ENCODE measurements around the gene PDPR. TPM values are rescaled to one million over a fixed set of nuclear protein-coding genes. Genes with fewer than 3 reads are reported as not detected.

The PDPR gene
- total and polyA plus RNA-seq, 2 donors (not counting 3 experiments of a cell fraction or from before 2014, with no cell fraction given): 26.4 to 29.9 TPM

GRCh38 chr16:70159355-70160348, 45.5 kb downstream of the PDPR start:
- TF ChIP-seq JUN (IDR thresholded peaks at IDR 0.05; ENCODE audit: borderline replicate concordance, insufficient read depth, insufficient read length, low read depth) (no peak), EZH2 (IDR thresholded peaks at IDR 0.05; ENCODE audit: borderline replicate concordance, low read depth, low read length, severe bottlenecking) (no peak), MYC (IDR thresholded peaks at IDR 0.05; ENCODE audit: low read depth, low read length) (no peak), FOS (IDR thresholded peaks at IDR 0.05; ENCODE audit: borderline replicate concordance, insufficient read depth, low read length) (no peak), POLR2A (IDR thresholded peaks at IDR 0.05; ENCODE audit: low read depth, low read length) (no peak), POLR2AphosphoS5 (IDR thresholded peaks at IDR 0.05; ENCODE audit: insufficient read depth, low read depth, low read length) (no peak)
- Histone ChIP-seq H2AFZ (ENCODE audit: low read depth, low read length) (no peak overlapping the region), H3K27ac (ENCODE audit: insufficient read depth, low read depth, low read length) (no peak overlapping the region), H3K9me3 (replicated peaks; ENCODE audit: control insufficient read depth, insufficient read depth, low read length) (no peaks in the 10 kb centered on the region), H3K4me2 (ENCODE audit: insufficient read depth, low read length) (no peak overlapping the region), H3K9ac (replicated peaks; ENCODE audit: extremely low read depth, insufficient read depth, low read length) (no peak overlapping the region), H4K20me1 (replicated peaks; ENCODE audit: control insufficient read depth, extremely low read depth, insufficient read depth, low read length) (no peaks in the 10 kb centered on the region), H3K4me1 (ENCODE audit: control insufficient read depth, extremely low read depth, insufficient read depth, low read length) (peaks cover 9% of the 10 kb centered on the region), H3K27me3 (ENCODE audit: control insufficient read depth in 2 of 2, insufficient read depth in 2 of 2, low read length in 2 of 2) (no peaks in the 10 kb centered on the region), H3K4me3 (replicated peaks in 1 of 3; ENCODE audit: insufficient read depth in 1 of 3, low read depth in 1 of 3, low read length in 3 of 3) (no peak overlapping the region), H3K36me3 (ENCODE audit: control insufficient read depth in 2 of 2, extremely low read depth in 1 of 2, insufficient read depth in 2 of 2, low read length in 2 of 2) (peaks cover 15 to 49% of the 10 kb centered on the region in 2 experiments), H3K9me1 (replicated peaks; ENCODE audit: control insufficient read depth, extremely low read depth, insufficient read depth, low read length) (no peaks in the 10 kb centered on the region), H3K79me2 (ENCODE audit: control insufficient read depth, insufficient read depth, low read length) (no peaks in the 10 kb centered on the region)
- no TSS peak for BruUV-seq (replicated peaks)
- intact Hi-C loops (cut with micrococcal nuclease) (no loop called here), dilution Hi-C loops (cut with MboI; ENCODE audit: extremely low pct_ligation_motif_present, low sequenced_read_pairs) (no loop called here)
- DNase-seq (ENCODE audit: low read depth, low spot score): peak; percentile 2
- CTCF ChIA-PET: interaction anchor here (2.0 to 6.3 kb wide), 2 partner anchors 92 to 108 kb away, joined by 6 to 40 read pairs; partner anchors contain the start of gene EXOSC6
- no peak for FAIRE-seq
- POLR2A ChIA-PET: no interaction called here

GRCh38 chr16:70160388-70160787, 46.3 kb downstream of the PDPR start:
- FAIRE-seq (no peak), DNase-seq (ENCODE audit: low read depth, low spot score) (no peak)
- H3K4me3 ChIP-seq (replicated peaks in 1 of 3; ENCODE audit: insufficient read depth in 1 of 3, low read depth in 1 of 3, low read length in 3 of 3): no peak overlapping the region
- TF ChIP-seq MAX (IDR thresholded peaks at IDR 0.05; ENCODE audit: insufficient read depth, insufficient read length): no peak
- no peak for TF ChIP-seq GATA2 (IDR thresholded peaks at IDR 0.05; ENCODE audit: insufficient read depth, insufficient read length, low read depth, low read length)
- no peak for TF ChIP-seq JUN (IDR thresholded peaks at IDR 0.05; ENCODE audit: borderline replicate concordance, insufficient read depth, insufficient read length, low read depth)
- no peak for TF ChIP-seq CTCF (IDR thresholded peaks at IDR 0.05; ENCODE audit: extremely low read depth in 1 of 2, insufficient read depth in 1 of 2, low read depth in 1 of 2, low read length in 2 of 2)
- no peak for TF ChIP-seq POLR2AphosphoS5 (IDR thresholded peaks at IDR 0.05; ENCODE audit: insufficient read depth, low read depth, low read length)
- TF ChIP-seq FOS (IDR thresholded peaks at IDR 0.05; ENCODE audit: borderline replicate concordance, insufficient read depth, low read length): no peak
- no peak for TF ChIP-seq EZH2 (IDR thresholded peaks at IDR 0.05; ENCODE audit: borderline replicate concordance, low read depth, low read length, severe bottlenecking)
- no peak for TF ChIP-seq POLR2A (IDR thresholded peaks at IDR 0.05; ENCODE audit: low read depth, low read length)
- TF ChIP-seq MYC (IDR thresholded peaks at IDR 0.05; ENCODE audit: low read depth, low read length): no peak
- no TSS peak for BruUV-seq (replicated peaks)
- no peaks in the 10 kb centered on the region for H3K79me2 ChIP-seq (ENCODE audit: control insufficient read depth, insufficient read depth, low read length)
- POLR2A ChIA-PET: no interaction called here
- no peak overlapping the region for H3K4me2 ChIP-seq (ENCODE audit: insufficient read depth, low read length)
- no peaks in the 10 kb centered on the region for H3K9me3 ChIP-seq (replicated peaks; ENCODE audit: control insufficient read depth, insufficient read depth, low read length)
- intact Hi-C loops (cut with micrococcal nuclease): no loop called here
- no peak overlapping the region for H3K9ac ChIP-seq (replicated peaks; ENCODE audit: extremely low read depth, insufficient read depth, low read length)
- H3K9me1 ChIP-seq (replicated peaks; ENCODE audit: control insufficient read depth, extremely low read depth, insufficient read depth, low read length): no peaks in the 10 kb centered on the region
- H2AFZ ChIP-seq (ENCODE audit: low read depth, low read length): no peak overlapping the region
- CTCF ChIA-PET: interaction anchor here (2.0 to 6.3 kb wide), 2 partner anchors 92 to 107 kb away, joined by 6 to 40 read pairs; partner anchors contain the start of gene EXOSC6
- dilution Hi-C loops (cut with MboI; ENCODE audit: extremely low pct_ligation_motif_present, low sequenced_read_pairs): no loop called here
- H3K36me3 ChIP-seq (ENCODE audit: control insufficient read depth in 2 of 2, extremely low read depth in 1 of 2, insufficient read depth in 2 of 2, low read length in 2 of 2): peaks cover 15 to 49% of the 10 kb centered on the region in 2 experiments
- H3K4me1 ChIP-seq (ENCODE audit: control insufficient read depth, extremely low read depth, insufficient read depth, low read length): peaks cover 9% of the 10 kb centered on the region
- no peak overlapping the region for H3K27ac ChIP-seq (ENCODE audit: insufficient read depth, low read depth, low read length)
- H4K20me1 ChIP-seq (replicated peaks; ENCODE audit: control insufficient read depth, extremely low read depth, insufficient read depth, low read length): no peaks in the 10 kb centered on the region
- no peaks in the 10 kb centered on the region for H3K27me3 ChIP-seq (ENCODE audit: control insufficient read depth in 2 of 2, insufficient read depth in 2 of 2, low read length in 2 of 2)
